Muscle layer of colon (tissue), 2 donors: ENCODE measurements around the gene OR56B1.
"Not testable (repeated sequence)": the region's sequence is repeated elsewhere in the genome, so short reads cannot be mapped to it uniquely, and the experiment has no call there.

Experiments used
- H3K27ac ChIP-seq: one replicate; pipeline ENCODE4 v1.7.0; 2013; ENCODE audit warnings: low read depth, mild to moderate bottlenecking, low read length, moderate library complexity
- H3K27me3 ChIP-seq, 2 donors: one replicate each; pipeline ENCODE4 v1.7.0; 2013; ENCODE audit warnings: low read length in 2 of 2, mild to moderate bottlenecking in 2 of 2; ENCODE audit not compliant: insufficient read depth in 2 of 2, control insufficient read depth in 1 of 2
- H3K36me3 ChIP-seq: one replicate; pipeline ENCODE4 v1.7.0; 2013; ENCODE audit warnings: mild to moderate bottlenecking, low read length; ENCODE audit not compliant: insufficient read depth
- H3K4me1 ChIP-seq: one replicate; pipeline ENCODE4 v1.7.0; 2013; ENCODE audit warnings: mild to moderate bottlenecking, low read length; ENCODE audit not compliant: insufficient read depth
- H3K4me3 ChIP-seq, 2 donors: one replicate each; pipeline ENCODE4 v1.7.0; 2013; ENCODE audit warnings: low read length in 2 of 2, low read depth in 1 of 2, mild to moderate bottlenecking in 1 of 2, moderate library complexity in 1 of 2
- H3K9ac ChIP-seq: one replicate; pipeline ENCODE4 v1.7.0; 2013; ENCODE audit warnings: low read length
- H3K9me3 ChIP-seq: one replicate; pipeline ENCODE4 v1.7.0; 2013; ENCODE audit warnings: mild to moderate bottlenecking, low read length
- donor health status: abdominal sarcoma.
- donor health status: Adenocarcinoma of cecum.

OR56B1 gene

DNA sequence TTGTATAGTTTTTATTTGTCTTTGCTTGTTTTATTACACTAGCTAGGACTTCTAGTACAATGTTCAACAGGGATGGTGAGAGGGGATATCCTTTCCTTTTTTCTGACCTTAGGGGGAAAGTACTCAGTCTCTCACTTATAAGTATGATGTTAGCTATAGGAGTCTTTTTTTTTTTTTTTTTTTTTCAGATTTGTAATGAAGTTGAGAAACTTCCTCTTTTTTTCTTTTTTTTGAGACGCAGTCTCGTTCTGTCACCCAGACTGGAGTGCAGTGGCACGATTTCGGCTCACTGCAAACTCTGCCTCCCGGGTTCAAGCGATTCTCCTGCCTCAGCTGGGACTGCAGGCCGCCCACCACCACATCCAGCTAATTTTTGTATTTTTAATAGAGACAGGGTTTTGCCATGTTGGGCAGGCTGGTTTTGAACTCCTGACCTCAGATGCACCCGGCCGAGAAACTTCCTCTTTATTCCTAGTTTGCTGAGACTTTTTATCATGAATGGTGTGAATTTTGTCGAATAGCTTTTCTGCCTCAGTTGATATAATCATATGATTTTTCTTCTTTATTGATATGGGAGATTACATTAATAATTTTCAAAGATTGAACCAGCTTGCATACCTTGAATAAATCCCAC lies 35.7 kb upstream of the OR56B1 start:
- H3K9ac ChIP-seq, result no peak overlapping the region

GRCh38 chr11:5701055-5701577 lies 35.1 kb upstream of the OR56B1 start:
- H3K4me3 ChIP-seq, result no peak overlapping the region

More for the DNA sequence above, 35.7 kb upstream of the OR56B1 start:
- Histone ChIP-seq H3K4me3 (no peak overlapping the region), H3K4me1 (no peaks in the 10 kb centered on the region), H3K36me3 (peaks cover 16% of the 10 kb centered on the region), H3K27me3 (no peaks in the 10 kb centered on the region), H3K27ac (no peak overlapping the region), H3K9me3 (no peaks in the 10 kb centered on the region)

GRCh38 chr11:5703741-5704536 lies 32.3 kb upstream of the OR56B1 start:
- H3K27me3 ChIP-seq, result no peaks in the 10 kb centered on the region
- no peak overlapping the region for H3K9ac ChIP-seq
- H3K4me1 ChIP-seq, result no peaks in the 10 kb centered on the region
- no peak overlapping the region for H3K4me3 ChIP-seq
- no peaks in the 10 kb centered on the region for H3K9me3 ChIP-seq
- no peak overlapping the region for H3K27ac ChIP-seq
- peaks cover 6% of the 10 kb centered on the region for H3K36me3 ChIP-seq

More at GRCh38 chr11:5701055-5701577, 35.1 kb upstream of the OR56B1 start:
- Histone ChIP-seq H3K27me3 (no peaks in the 10 kb centered on the region), H3K4me1 (no peaks in the 10 kb centered on the region), H3K27ac (no peak overlapping the region), H3K9ac (no peak overlapping the region), H3K9me3 (no peaks in the 10 kb centered on the region), H3K36me3 (peaks cover 16% of the 10 kb centered on the region)

DNA sequence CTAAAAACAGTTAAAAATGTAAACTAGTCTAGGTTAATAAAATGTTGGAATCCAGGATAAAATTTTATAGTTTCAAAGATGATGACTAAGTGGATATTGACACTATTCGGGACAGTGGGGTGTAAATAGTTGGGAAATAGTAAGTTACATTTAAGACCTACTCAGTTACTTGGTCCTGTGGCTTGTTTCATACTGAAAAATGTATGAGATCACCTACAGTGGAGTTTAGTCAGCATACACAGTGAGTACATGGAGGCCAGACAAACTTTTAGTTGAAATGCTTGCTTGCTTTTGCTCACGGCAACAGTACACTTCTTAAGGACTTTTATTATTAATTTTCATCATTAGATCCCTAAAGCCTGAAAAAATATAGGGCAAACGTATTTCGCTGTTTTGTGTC lies 30.6 kb upstream of the OR56B1 start:
- Histone ChIP-seq H3K9me3 (no peaks in the 10 kb centered on the region), H3K9ac (no peak overlapping the region), H3K36me3 (peaks cover 6% of the 10 kb centered on the region), H3K27ac (no peak overlapping the region), H3K27me3 (no peaks in the 10 kb centered on the region), H3K4me3 (no peak overlapping the region), H3K4me1 (no peaks in the 10 kb centered on the region)

GRCh38 chr11:5712507-5712906 lies 23.7 kb upstream of the OR56B1 start:
- Histone ChIP-seq H3K27me3 (no peaks in the 10 kb centered on the region), H3K9me3 (no peaks in the 10 kb centered on the region), H3K36me3 (peaks cover 6% of the 10 kb centered on the region), H3K9ac (no peak overlapping the region), H3K27ac (no peak overlapping the region), H3K4me3 (no peak overlapping the region), H3K4me1 (no peaks in the 10 kb centered on the region)

DNA sequence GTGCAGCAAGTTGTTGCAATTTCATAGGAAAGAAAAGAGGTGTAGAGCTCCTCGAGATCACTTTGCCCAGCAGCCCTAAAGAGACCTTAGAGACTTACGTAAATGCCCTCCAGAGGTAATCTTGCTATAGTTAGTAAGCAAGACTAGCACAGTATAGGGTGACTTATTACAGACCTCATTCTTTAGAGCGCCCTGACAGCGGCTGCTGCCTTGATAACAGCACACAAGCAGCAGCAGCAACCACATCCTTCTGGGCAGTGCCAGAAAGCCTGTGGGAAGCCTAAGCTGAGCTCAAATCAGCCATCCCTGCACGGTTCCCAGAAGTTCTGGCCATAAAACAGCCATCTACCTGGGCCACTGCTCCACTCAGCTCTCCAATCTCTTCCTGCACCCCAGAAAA lies 22.6 kb upstream of the OR56B1 start:
- Histone ChIP-seq H3K4me3 (no peak overlapping the region), H3K27ac (no peak overlapping the region), H3K27me3 (no peaks in the 10 kb centered on the region), H3K36me3 (no peaks in the 10 kb centered on the region), H3K9ac (no peak overlapping the region), H3K4me1 (no peaks in the 10 kb centered on the region), H3K9me3 (no peaks in the 10 kb centered on the region)

DNA sequence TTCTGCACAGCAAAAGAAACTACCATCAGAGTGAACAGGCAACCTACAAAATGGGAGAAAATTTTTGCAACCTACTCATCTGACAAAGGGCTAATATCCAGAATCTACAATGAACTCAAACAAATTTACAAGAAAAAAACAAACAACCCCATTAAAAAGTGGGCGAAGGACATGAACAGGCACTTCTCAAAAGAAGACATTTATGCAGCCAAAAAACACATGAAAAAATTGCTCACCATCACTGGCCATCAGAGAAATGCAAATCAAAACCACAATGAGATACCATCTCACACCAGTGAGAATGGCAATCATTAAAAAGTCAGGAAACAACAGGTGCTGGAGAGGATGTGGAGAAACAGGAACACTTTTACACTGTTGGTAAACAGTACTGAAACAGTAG lies 19.7 kb upstream of the OR56B1 start:
- not testable (repeated sequence) for H3K4me1 ChIP-seq, H3K27me3 ChIP-seq, H3K27ac ChIP-seq, H3K9me3 ChIP-seq, H3K4me3 ChIP-seq, H3K9ac ChIP-seq, H3K36me3 ChIP-seq

- Histone ChIP-seq H3K4me1 (no peaks in the 10 kb centered on the region), H3K9me3 (no peaks in the 10 kb centered on the region), H3K9ac (no peak overlapping the region)
These were observed 16.3 kb upstream of the OR56B1 start for GRCh38 chr11:5719703-5720495.

GRCh38 chr11:5722622-5723021 lies 13.6 kb upstream of the OR56B1 start:
- no peaks in the 10 kb centered on the region for H3K4me1 ChIP-seq
- no peak overlapping the region for H3K27ac ChIP-seq
- no peaks in the 10 kb centered on the region for H3K9me3 ChIP-seq
- no peak overlapping the region for H3K4me3 ChIP-seq
- H3K36me3 ChIP-seq, result no peaks in the 10 kb centered on the region
- H3K9ac ChIP-seq, result no peak overlapping the region
- no peaks in the 10 kb centered on the region for H3K27me3 ChIP-seq

More at GRCh38 chr11:5719703-5720495, 16.3 kb upstream of the OR56B1 start:
- Histone ChIP-seq H3K27me3 (no peaks in the 10 kb centered on the region), H3K4me3 (no peak overlapping the region), H3K27ac (no peak overlapping the region), H3K36me3 (no peaks in the 10 kb centered on the region)

- no peaks in the 10 kb centered on the region for H3K27me3 ChIP-seq
- H3K4me3 ChIP-seq, result no peak overlapping the region
- no peaks in the 10 kb centered on the region for H3K36me3 ChIP-seq
- H3K9ac ChIP-seq, result no peak overlapping the region
- no peaks in the 10 kb centered on the region for H3K4me1 ChIP-seq
- H3K9me3 ChIP-seq, result no peaks in the 10 kb centered on the region
- no peak overlapping the region for H3K27ac ChIP-seq
These were observed 9.9 kb upstream of the OR56B1 start for GRCh38 chr11:5726351-5726750.

DNA sequence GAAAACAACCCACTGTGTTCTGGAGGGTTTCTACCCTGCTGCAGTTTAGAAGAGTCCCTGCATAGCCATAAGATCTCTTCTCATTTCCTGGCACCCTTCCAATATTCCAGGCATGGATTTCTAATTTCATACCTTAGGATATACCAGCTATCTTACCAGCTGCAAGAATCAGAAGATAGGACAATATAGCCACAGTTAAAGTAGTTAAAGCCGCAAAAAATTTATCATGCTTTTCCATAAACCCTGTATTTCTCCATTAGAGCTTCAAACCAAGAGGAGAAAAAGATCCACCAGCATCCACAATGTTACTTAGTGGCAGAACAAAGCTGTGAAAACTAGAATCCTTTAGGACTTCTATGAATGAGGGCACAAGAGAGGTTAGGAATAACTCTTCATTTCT lies 8.6 kb upstream of the OR56B1 start:
- Histone ChIP-seq H3K4me1 (no peaks in the 10 kb centered on the region), H3K9ac (no peak overlapping the region), H3K9me3 (no peaks in the 10 kb centered on the region), H3K27me3 (no peaks in the 10 kb centered on the region), H3K4me3 (no peak overlapping the region), H3K36me3 (no peaks in the 10 kb centered on the region), H3K27ac (no peak overlapping the region)
